GM12878 (cell line): ENCODE results near the gene UNC45A. TPM values are rescaled to one million over a fixed set of nuclear protein-coding genes. Genes with fewer than 3 reads are reported as not detected.

Experiments
- BACH1 ChIP-seq: fragments of 450-650 bp; IDR thresholded peaks from 2 replicates; pipeline ENCODE4 v1.6.1; 2017; ENCODE audit warnings: mild to moderate bottlenecking, borderline replicate concordance
- EGR1 ChIP-seq, 2 experiments: IDR thresholded peaks; 1 replicate in 1 of 2; 2 replicates in 1 of 2; pipeline ENCODE4 v1.6.1; 2011 to 2012; ENCODE audit warnings: low read depth in 2 of 2, low read length in 2 of 2, borderline replicate concordance in 1 of 2, mild to moderate bottlenecking in 1 of 2, moderate library complexity in 1 of 2
- LARP7 ChIP-seq: fragments of 450-650 bp; IDR thresholded peaks from 2 replicates; pipeline ENCODE4 v1.6.1; 2017; ENCODE audit warnings: mild to moderate bottlenecking
- NFIC ChIP-seq: IDR thresholded peaks from 2 replicates; pipeline ENCODE4 v1.6.1; 2012; ENCODE audit warnings: low read depth, mild to moderate bottlenecking, inconsistent platforms, low read length, moderate library complexity
- RAD21 ChIP-seq: IDR thresholded peaks from 2 replicates; pipeline ENCODE4 v1.6.1; 2011; ENCODE audit warnings: mild to moderate bottlenecking, low read depth, low read length, moderate library complexity; ENCODE audit not compliant: insufficient read depth
- SPI1 ChIP-seq: IDR thresholded peaks from 2 replicates; pipeline ENCODE4 v1.6.1; 2011; ENCODE audit warnings: low read depth, mild to moderate bottlenecking, low read length, moderate library complexity, borderline replicate concordance; ENCODE audit not compliant: insufficient read depth
- ZBTB33 ChIP-seq: fragments of 450-650 bp; IDR thresholded peaks from 2 replicates; pipeline ENCODE4 v1.6.1; 2017; ENCODE audit warnings: mild to moderate bottlenecking
- ZBTB40 ChIP-seq: fragments of 450-650 bp; IDR thresholded peaks from 2 replicates; pipeline ENCODE4 v1.6.1; 2016; ENCODE audit warnings: mild to moderate bottlenecking, moderate library complexity, borderline replicate concordance
- polyA plus RNA-seq, 11 experiments: library from polyadenylated mRNA; depleted of rRNA in 4 of 11; unstranded in 6 of 11; stranded (reverse) in 5 of 11; fragments of >200 nt; fragmentation: Nextera tagmentation in 4 of 11; fragmentation: Illumina TruSeq in 1 of 11; extraction: Ambion mirVana in 4 of 11; extraction: Trizol in 1 of 11; gene quantifications; 1 replicate in 1 of 11; 2 replicates in 10 of 11; pipeline versions ENCODE4 v1.2.1 to v1.2.3, GENCODE V29; 2011 to 2016; ENCODE audit warnings: inconsistent platforms in 2 of 11, missing spikeins in 2 of 11, low read depth in 1 of 11
- total RNA-seq, 4 experiments: library from RNA; depleted of rRNA in 3 of 4; stranded (reverse); fragments of >200 nt in 3 of 4; fragmentation: Illumina TruSeq in 1 of 4; extraction: Trizol in 1 of 4; gene quantifications; 2 replicates each; pipeline versions ENCODE4 v1.2.1 to v1.2.3, GENCODE V29; 2013 to 2021
- TF ChIP-seq, protein P1 (sequence below): fragments of 450-650 bp; IDR thresholded peaks from 2 replicates; pipeline ENCODE4 v1.6.1; 2017; ENCODE audit warnings: mild to moderate bottlenecking, moderate library complexity
- TF ChIP-seq, protein P2 (sequence below): fragments of 450-650 bp; formaldehyde crosslinking; IDR thresholded peaks from 2 replicates; pipeline ENCODE4 v1.4.0; 2020; ENCODE audit warnings: mild to moderate bottlenecking, moderate library complexity

Gene UNC45A
- total and polyA plus RNA-seq, 10 of the 15 experiments (the other 5 are each of a cell fraction or from before 2014, with no cell fraction given) = 10.3 to 57.8 (median 40.5) TPM

- TF ChIP-seq ZBTB33 = no peak
- TF ChIP-seq, protein P1, sequence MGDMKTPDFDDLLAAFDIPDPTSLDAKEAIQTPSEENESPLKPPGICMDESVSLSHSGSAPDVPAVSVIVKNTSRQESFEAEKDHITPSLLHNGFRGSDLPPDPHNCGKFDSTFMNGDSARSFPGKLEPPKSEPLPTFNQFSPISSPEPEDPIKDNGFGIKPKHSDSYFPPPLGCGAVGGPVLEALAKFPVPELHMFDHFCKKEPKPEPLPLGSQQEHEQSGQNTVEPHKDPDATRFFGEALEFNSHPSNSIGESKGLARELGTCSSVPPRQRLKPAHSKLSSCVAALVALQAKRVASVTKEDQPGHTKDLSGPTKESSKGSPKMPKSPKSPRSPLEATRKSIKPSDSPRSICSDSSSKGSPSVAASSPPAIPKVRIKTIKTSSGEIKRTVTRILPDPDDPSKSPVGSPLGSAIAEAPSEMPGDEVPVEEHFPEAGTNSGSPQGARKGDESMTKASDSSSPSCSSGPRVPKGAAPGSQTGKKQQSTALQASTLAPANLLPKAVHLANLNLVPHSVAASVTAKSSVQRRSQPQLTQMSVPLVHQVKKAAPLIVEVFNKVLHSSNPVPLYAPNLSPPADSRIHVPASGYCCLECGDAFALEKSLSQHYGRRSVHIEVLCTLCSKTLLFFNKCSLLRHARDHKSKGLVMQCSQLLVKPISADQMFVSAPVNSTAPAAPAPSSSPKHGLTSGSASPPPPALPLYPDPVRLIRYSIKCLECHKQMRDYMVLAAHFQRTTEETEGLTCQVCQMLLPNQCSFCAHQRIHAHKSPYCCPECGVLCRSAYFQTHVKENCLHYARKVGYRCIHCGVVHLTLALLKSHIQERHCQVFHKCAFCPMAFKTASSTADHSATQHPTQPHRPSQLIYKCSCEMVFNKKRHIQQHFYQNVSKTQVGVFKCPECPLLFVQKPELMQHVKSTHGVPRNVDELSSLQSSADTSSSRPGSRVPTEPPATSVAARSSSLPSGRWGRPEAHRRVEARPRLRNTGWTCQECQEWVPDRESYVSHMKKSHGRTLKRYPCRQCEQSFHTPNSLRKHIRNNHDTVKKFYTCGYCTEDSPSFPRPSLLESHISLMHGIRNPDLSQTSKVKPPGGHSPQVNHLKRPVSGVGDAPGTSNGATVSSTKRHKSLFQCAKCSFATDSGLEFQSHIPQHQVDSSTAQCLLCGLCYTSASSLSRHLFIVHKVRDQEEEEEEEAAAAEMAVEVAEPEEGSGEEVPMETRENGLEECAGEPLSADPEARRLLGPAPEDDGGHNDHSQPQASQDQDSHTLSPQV = 0 out of 2 replicates have a peak, but pooled peaks have one; percentile 53
- 0 out of 2 replicates have a peak, but pooled peaks have one; percentile 35 for TF ChIP-seq BACH1
- TF ChIP-seq RAD21 = peak; percentile 99
- no peak for TF ChIP-seq NFIC
- TF ChIP-seq ZBTB40 = 0 out of 2 replicates have a peak, but pooled peaks have one; percentile 43
- no peak for TF ChIP-seq EGR1 (IDR thresholded peaks at IDR 0.05; ENCODE audit: borderline replicate concordance in 1 of 2, low read depth in 2 of 2, low read length in 2 of 2)
- TF ChIP-seq SPI1 = peak; percentile 1; the same call in 1 of the 2 replicates
- TF ChIP-seq, protein P2, sequence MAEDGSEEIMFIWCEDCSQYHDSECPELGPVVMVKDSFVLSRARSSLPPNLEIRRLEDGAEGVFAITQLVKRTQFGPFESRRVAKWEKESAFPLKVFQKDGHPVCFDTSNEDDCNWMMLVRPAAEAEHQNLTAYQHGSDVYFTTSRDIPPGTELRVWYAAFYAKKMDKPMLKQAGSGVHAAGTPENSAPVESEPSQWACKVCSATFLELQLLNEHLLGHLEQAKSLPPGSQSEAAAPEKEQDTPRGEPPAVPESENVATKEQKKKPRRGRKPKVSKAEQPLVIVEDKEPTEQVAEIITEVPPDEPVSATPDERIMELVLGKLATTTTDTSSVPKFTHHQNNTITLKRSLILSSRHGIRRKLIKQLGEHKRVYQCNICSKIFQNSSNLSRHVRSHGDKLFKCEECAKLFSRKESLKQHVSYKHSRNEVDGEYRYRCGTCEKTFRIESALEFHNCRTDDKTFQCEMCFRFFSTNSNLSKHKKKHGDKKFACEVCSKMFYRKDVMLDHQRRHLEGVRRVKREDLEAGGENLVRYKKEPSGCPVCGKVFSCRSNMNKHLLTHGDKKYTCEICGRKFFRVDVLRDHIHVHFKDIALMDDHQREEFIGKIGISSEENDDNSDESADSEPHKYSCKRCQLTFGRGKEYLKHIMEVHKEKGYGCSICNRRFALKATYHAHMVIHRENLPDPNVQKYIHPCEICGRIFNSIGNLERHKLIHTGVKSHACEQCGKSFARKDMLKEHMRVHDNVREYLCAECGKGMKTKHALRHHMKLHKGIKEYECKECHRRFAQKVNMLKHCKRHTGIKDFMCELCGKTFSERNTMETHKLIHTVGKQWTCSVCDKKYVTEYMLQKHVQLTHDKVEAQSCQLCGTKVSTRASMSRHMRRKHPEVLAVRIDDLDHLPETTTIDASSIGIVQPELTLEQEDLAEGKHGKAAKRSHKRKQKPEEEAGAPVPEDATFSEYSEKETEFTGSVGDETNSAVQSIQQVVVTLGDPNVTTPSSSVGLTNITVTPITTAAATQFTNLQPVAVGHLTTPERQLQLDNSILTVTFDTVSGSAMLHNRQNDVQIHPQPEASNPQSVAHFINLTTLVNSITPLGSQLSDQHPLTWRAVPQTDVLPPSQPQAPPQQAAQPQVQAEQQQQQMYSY (CRISPR knock-in tag) = no peak
- no peak for TF ChIP-seq LARP7
Measured at GRCh38 chr15:90885432-90886290, 49.4 kb upstream of the UNC45A start (continued).
